Stimulated activated CD8-positive, alpha-beta memory T cell treated with anti-CD3 and anti-CD28 coated beads, Interleukin-7, amount 100 ng/mL, for 4 hours (primary cell): ENCODE results near the gene TSPAN4.

ENCODE experiments used
- DNase-seq, 2 donors: peaks; one replicate each; pipeline ENCODE4 v3.0.0-alpha.2; 2020; ENCODE audit warnings: low read depth in 2 of 2

Gene TSPAN4

GRCh38 chr11:804599-804964 is 38.1 kb upstream of the TSPAN4 start:
- DNase-seq = no peak

GRCh38 chr11:808427-809286 is 34.0 kb upstream of the TSPAN4 start:
- no peak for DNase-seq

DNA sequence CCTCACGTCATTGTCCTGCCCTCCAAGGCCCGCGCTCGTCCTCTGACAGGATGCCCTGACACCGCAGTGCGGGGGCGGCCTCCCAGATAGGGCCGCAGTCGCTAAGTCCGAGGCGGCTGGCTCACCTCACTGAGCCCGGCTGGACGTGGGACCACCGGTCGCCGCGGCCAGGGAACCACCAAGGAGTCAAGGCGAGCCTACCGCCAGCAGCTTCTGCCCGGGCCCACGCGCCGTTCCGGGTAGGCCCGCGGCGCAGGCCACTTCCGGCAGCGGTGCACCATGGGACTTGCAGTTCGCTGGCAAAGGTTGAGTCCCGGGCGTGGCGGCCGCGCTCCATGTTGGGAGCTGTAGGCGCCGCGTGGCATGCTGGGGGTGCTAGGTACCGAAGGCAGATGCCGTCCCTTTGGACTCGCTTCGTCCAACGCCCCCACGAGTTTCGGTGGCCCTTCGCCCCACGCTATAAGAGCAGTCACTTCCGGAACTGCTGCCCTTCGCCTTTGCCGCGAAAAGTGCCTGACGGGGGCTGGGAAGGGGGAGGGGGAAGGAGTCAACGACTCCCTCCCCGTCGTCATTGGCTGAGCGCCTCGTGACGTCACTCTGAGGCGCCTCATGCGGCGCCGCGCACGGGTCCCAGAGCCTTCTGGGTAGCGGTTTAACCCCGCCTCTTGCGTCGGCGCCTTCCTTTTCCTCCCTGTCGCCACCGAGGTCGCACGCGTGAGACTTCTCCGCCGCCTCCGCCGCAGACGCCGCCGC is 33.2 kb upstream of the TSPAN4 start, which contains the start of gene RPLP2:
Gene RPLP2 (plus strand): TSS at position 681 of the 753 bp plus-strand sequence. CDS start 268 bp downstream, outside the sequence.
- DNase-seq = peak; percentile 94 to 98

DNA sequence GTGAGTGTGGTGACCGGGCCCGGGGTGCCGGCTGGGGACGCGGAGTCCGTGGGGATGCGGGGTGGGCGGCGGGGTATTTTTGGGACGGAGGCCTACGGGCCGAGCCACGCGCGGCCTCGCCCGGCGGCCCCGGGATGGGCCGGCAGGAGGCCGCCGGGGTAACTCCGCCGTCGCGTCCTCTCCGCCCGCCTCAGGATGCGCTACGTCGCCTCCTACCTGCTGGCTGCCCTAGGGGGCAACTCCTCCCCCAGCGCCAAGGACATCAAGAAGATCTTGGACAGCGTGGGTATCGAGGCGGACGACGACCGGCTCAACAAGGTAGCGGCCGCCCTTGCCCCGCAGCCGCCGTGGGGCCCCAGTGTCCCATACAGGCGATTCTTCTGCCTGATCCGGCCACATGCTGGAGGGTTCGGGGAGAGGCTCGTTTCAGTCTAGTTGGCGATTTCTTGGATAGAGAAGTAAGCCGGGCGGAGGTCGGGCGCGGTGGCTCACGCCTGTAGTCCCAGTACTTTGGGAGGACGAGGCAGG is 32.5 kb upstream of the TSPAN4 start:
- DNase-seq = no peak

DNA sequence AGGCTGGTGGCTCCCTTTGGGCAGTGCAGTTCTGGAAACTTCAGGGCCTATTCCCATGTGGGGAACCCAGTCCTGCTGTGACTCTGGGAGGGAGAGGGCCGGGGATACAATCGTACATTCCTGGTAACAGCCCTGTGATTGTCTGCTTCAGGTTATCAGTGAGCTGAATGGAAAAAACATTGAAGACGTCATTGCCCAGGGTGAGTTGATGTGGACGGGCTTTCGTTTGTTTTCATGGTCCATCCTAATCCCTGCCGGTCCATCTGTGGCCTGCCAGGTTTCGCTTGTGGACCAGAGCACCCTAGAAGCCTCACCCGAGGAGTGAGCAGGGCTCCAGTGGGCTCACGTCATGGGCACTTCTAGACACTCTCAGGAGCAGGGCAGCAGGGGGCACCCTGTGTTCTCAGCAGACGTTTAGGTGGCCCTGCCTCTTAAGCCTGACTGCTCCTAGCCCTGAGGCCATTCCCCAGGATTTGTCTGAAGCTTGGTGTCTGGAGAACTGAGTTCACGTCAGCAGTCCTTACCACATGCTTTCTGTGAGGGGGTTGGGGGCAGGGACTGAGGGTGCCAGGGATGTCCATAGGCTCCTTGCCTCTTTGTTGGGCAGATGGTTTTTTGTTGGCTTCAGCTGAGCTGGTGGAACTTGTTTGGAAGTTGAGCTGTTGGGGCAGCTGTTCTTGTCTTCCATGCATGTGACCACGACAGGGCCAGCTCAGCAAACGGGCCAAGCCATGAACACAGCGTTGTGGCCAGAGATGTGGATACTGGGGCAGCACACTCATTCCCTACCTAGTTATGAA is 31.0 kb upstream of the TSPAN4 start:
- DNase-seq = no peak

GRCh38 chr11:812390-812789 is 30.3 kb upstream of the TSPAN4 start:
- no peak for DNase-seq

- no peak for DNase-seq
Observed at GRCh38 chr11:813072-813455, 29.6 kb upstream of the TSPAN4 start.

DNA sequence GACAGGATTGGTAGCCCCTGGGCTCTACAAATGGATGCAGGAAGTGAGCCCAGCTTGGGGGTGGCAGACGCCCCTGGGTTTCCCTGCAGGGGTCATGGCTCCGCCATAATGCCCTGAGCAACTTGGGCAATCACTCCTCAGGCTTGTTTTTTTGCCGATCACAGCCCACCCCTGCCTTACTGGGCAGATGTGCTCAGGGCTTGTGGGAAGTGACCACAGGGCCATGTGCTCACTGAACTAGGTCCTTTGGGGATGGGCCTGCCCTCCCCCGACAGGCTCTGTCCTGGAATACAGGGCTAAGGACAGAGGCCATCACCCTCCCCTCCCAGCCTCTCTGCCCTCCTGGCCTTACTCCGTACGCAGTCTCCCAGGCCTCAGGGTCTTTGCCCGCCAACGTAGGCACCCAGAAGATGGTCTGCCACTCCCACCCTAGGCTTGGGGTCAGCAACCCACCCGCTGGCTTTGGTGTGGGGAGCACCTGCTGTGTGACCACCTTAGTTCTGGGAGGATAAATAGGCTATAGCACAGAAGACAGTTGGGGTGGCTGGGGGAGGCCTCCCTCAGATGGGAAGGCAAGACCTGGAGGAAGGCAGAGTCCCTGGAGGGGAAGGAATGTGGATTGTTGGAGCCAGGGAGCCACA is 29.1 kb upstream of the TSPAN4 start:
- no peak for DNase-seq

DNA sequence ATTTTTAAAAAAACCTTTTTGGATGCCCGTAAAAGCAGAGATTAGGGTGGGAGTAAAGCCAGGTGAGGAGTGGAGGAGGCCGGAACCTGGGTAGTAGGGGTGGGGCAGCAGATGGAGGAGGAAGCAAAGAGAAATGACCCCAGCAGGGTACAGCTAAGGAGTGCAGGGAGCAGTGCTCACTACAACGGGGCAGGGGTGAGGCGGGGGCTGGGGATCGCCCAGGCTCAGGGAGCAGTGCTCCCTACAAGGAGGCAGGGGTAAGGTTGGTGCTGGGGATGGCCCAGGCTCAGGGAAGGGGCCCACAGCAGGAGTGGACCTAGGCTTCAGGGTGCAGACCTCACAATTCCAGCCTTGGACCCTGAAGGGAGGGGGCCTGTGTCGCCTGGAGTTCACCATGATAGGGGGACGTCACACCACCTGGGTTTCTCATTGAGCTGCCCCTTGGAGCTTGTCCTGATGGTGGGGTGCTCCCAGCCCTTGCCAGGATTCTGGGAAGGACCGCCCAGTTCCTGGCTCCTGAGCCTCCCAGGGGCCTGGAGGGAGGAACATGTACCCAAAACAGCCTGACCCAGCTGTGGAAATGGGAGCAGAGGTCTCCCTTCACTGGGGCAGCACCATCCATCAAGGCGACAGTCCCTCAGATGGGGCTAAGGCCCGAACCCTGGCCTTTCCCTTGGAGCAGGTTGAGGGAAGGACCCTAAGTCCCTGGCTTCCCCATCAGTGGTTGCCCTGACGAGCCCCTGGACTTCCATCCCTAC is 26.8 kb upstream of the TSPAN4 start:
- DNase-seq = no peak

DNA sequence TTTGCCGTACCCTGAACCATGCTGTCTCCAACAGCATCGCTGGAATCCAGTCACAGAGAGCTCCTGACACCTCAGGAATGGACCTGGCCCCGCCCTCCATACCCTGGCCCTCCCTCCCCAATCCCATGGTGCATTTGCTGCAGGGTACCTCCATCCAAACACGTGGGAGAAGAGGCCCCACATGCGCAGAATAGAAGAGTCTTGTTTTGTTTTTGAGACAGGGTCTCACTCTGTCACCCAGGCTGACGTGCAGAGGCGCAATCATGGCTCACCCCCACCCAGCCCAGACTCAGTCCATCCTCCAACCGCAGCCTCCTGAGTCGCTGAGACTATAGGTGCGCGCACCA is 26.2 kb upstream of the TSPAN4 start:
- no peak for DNase-seq

- no peak for DNase-seq
Observed at GRCh38 chr11:818396-819128, 24.1 kb upstream of the TSPAN4 start, which contains the start of gene PNPLA2. Gene PNPLA2, plus strand, starts transcription at chr11:818914. Its CDS starts 805 bp downstream, at chr11:819719.

DNA sequence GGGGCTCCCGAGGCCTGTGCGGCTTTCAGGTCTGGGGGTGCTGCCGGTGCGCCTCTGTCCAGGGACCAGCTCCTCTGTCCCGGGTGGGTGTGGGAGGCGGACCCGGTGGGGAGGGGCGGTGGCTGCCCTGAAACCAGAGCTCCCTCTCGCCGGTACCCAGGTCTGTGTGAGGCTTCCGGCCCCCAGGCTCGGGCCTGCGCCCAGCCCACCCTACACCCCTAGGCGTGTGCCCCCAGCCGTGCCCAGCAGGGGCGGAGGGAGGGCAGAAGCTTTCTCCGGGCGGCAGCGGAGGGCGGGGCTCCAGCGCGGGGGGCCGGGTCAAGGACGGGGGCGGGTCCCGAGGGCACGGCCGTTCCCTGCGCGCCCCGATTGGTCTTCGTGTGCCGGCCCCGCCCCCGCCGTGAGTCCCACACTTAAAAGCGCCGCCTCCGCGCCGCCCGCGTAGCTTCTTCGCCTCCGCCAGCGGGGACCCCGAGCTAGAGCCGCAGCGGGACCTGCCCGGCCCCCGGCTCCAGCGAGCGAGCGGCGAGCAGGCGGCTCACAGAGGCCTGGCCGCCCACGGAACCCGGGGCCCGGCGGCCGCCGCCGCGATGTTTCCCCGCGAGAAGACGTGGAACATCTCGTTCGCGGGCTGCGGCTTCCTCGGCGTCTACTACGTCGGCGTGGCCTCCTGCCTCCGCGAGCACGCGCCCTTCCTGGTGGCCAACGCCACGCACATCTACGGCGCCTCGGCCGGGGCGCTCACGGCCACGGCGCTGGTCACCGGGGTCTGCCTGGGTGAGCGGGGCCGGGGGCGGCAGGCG is 23.3 kb upstream of the TSPAN4 start:
- DNase-seq = peak; percentile 83 to 93

DNA sequence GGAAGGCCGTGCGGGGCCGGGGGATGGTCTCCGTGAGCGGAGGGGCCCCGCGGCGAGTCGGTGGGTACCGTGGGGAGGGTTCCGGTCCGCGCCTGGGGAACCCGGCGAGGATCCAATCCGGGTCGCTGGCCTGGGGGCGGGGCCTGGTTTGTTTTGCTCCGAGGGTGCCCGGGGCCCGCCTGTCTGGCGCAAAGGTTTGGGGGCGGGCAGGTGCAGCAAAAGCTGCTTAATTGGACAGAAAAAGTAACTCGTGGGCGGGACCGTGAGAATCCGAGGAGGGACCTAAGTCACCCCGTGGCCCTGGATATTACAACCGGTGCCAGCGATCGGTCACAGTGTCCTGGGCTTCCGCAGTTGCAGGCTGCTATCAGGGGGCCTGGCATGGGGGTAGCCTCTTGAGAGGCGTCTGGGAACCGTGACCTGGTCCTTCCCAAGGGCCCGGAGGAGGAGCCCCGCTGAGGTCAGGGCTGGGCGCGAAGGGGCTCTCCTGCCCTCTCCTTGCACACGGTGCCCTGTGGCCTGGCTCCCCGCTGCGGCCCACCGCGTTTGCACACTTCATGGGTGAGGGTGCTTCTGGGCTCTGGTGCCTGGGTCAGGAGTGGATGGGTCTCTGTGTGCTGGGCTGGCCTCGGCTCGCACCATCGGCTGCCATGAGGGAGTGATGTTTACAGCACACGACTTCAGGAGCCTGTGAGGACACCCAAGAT is 22.6 kb upstream of the TSPAN4 start:
- DNase-seq = peak; percentile 86 to 91

- no peak for DNase-seq
Observed at GRCh38 chr11:820655-821511, 21.8 kb upstream of the TSPAN4 start.

- DNase-seq = no peak
Observed at GRCh38 chr11:821512-822371, 20.9 kb upstream of the TSPAN4 start.

DNA sequence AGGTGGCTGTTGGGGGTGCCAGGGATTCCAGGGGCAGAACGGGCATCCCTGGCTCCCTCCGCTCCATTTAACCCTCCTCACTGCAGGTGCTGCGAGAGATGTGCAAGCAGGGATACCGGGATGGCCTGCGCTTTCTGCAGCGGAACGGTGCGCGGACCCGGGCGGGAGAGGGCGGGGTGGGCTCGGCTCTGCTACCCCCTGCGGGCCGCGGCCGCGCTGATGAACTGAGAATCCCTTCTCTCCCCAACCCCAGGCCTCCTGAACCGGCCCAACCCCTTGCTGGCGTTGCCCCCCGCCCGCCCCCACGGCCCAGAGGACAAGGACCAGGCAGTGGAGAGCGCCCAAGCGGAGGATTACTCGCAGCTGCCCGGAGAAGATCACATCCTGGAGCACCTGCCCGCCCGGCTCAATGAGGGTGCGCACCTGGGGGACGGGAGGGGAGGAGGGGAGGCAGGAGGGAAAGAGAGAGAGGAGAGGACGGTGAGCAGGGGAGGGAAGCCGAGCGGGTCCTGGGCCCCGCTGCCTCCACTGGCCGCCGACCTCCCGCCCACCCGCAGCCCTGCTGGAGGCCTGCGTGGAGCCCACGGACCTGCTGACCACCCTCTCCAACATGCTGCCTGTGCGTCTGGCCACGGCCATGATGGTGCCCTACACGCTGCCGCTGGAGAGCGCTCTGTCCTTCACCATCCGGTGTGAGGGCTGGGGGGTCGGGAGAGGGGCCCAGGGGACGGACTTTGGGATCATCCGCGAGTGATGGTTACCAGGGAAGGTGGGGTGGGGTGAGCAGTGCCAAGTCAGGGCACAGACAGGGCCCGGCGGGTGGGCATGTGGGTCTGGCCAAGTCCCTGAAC is 19.0 kb upstream of the TSPAN4 start:
- no peak for DNase-seq
